Astrocyte (in vitro differentiated cells and primary cell): ENCODE measurements around the gene RNF167. TPM values are rescaled to one million over a fixed set of nuclear protein-coding genes. Genes with fewer than 3 reads are reported as not detected.
A peak's percentile ranks its signal among the peaks of the same experiment; 100 is the strongest.

Experiments
- DNase-seq: peaks from one replicate; pipeline ENCODE4 v3.0.0-alpha.2; 2010; ENCODE audit warnings: low read depth
- FAIRE-seq: peaks from 2 replicates; lab custom pipeline; 2011; peaks lifted over from hg19 to GRCh38; lab: Jason Lieb, UNC
- H2AFZ ChIP-seq: 2 replicates; pipeline ENCODE4 v1.6.0; 2012; ENCODE audit warnings: low read depth, low read length, inconsistent platforms
- H3K27ac ChIP-seq: 2 replicates; pipeline ENCODE4 v1.5.1; 2011; ENCODE audit warnings: low read depth, low read length, inconsistent platforms
- H3K27me3 ChIP-seq: 2 replicates; pipeline ENCODE4 v1.6.0; 2011; ENCODE audit warnings: low read length, inconsistent platforms; ENCODE audit not compliant: insufficient read depth
- H3K36me3 ChIP-seq: 2 replicates; pipeline ENCODE4 v1.5.1; 2011; ENCODE audit warnings: low read length, inconsistent platforms; ENCODE audit not compliant: insufficient read depth
- H3K4me1 ChIP-seq: 2 replicates; pipeline ENCODE4 v1.5.1; 2011; ENCODE audit warnings: low read length, inconsistent platforms; ENCODE audit not compliant: insufficient read depth
- H3K4me2 ChIP-seq: 2 replicates; pipeline ENCODE4 v1.6.0; 2012; ENCODE audit warnings: low read length, inconsistent platforms
- H3K4me3 ChIP-seq: 2 replicates; pipeline ENCODE4 v1.5.1; 2011; ENCODE audit warnings: low read depth, mild to moderate bottlenecking, low read length, inconsistent platforms; ENCODE audit not compliant: insufficient read depth
- H3K79me2 ChIP-seq: 2 replicates; pipeline ENCODE4 v1.6.0; 2012; ENCODE audit warnings: mild to moderate bottlenecking, low read length, inconsistent platforms; ENCODE audit not compliant: insufficient read depth
- H3K9ac ChIP-seq: 2 replicates; pipeline ENCODE4 v1.6.0; 2012; ENCODE audit warnings: mild to moderate bottlenecking, low read length, inconsistent platforms
- H3K9me3 ChIP-seq: 2 replicates; pipeline ENCODE4 v1.5.1; 2012; ENCODE audit warnings: low read depth, mild to moderate bottlenecking, low read length, inconsistent platforms; ENCODE audit not compliant: insufficient read depth
- H4K20me1 ChIP-seq: 2 replicates; pipeline ENCODE4 v1.6.0; 2012; ENCODE audit warnings: low read length, inconsistent platforms; ENCODE audit not compliant: insufficient read depth
- H3K27ac Mint-ChIP-seq: one replicate; pipeline ENCODE4 v1.8.0; 2021; ENCODE audit warnings: mild to moderate bottlenecking, mixed read lengths; ENCODE audit not compliant: unreplicated experiment
- H3K27me3 Mint-ChIP-seq: one replicate; pipeline ENCODE4 v1.8.0; 2021; ENCODE audit warnings: low read depth, mixed read lengths; ENCODE audit not compliant: unreplicated experiment
- H3K36me3 Mint-ChIP-seq: one replicate; pipeline ENCODE4 v1.8.0; 2021; ENCODE audit warnings: low read depth, mixed read lengths; ENCODE audit not compliant: unreplicated experiment
- H3K4me1 Mint-ChIP-seq: one replicate; pipeline ENCODE4 v1.8.0; 2021; ENCODE audit warnings: low read depth, mixed read lengths; ENCODE audit not compliant: unreplicated experiment
- H3K4me3 Mint-ChIP-seq: one replicate; pipeline ENCODE4 v1.8.0; 2021; ENCODE audit warnings: mild to moderate bottlenecking, moderate library complexity, mixed read lengths; ENCODE audit not compliant: unreplicated experiment
- H3K9me3 Mint-ChIP-seq: one replicate; pipeline ENCODE4 v1.8.0; 2021; ENCODE audit warnings: mild to moderate bottlenecking, mixed read lengths; ENCODE audit not compliant: unreplicated experiment
- EZH2 ChIP-seq: IDR thresholded peaks from 2 replicates; pipeline ENCODE4 v1.6.1; 2012; ENCODE audit warnings: mild to moderate bottlenecking, low read length, inconsistent platforms; ENCODE audit not compliant: insufficient read depth
- total RNA-seq: library from RNA; stranded (reverse); gene quantifications from 2 replicates; pipeline ENCODE4 v1.2.1, GENCODE V29; 2021
- TF ChIP-seq, protein P1 (sequence below): IDR thresholded peaks from 2 replicates; pipeline ENCODE4 v1.5.1; 2011; ENCODE audit warnings: low read depth, mild to moderate bottlenecking, inconsistent platforms, low read length, moderate library complexity; ENCODE audit not compliant: insufficient read depth

Gene RNF167
- total RNA-seq, 1 donor from 2014 or later = 89.7 TPM

DNA sequence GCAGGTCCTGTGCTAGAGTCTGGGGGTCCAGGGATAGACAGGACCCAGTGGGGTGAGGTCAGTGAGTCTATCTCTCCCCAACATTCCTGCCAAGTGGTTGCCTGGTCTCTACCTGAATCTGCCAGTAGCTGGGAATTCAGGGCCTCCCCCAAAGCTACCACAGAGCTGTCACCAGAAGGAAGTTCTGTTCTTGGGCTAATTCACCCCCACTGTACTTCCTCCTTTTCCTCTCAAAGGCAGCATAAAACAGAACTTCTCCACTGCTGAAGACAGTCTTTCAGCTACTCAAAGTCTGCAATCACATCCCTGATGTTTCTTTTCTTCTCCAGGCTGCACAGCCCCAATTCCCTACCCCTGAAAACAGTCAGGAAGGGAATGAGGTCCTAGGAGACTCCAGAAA is 38.7 kb downstream of the RNF167 start:
- H3K9me3 ChIP-seq = no peaks in the 10 kb centered on the region
- no peak for DNase-seq
- FAIRE-seq = no peak
- peaks cover 2% of the 10 kb centered on the region for H3K4me1 ChIP-seq
- H3K9me3 Mint-ChIP-seq = no peaks in the 10 kb centered on the region
- H3K27ac ChIP-seq = no peak overlapping the region
- TF ChIP-seq, protein P1, sequence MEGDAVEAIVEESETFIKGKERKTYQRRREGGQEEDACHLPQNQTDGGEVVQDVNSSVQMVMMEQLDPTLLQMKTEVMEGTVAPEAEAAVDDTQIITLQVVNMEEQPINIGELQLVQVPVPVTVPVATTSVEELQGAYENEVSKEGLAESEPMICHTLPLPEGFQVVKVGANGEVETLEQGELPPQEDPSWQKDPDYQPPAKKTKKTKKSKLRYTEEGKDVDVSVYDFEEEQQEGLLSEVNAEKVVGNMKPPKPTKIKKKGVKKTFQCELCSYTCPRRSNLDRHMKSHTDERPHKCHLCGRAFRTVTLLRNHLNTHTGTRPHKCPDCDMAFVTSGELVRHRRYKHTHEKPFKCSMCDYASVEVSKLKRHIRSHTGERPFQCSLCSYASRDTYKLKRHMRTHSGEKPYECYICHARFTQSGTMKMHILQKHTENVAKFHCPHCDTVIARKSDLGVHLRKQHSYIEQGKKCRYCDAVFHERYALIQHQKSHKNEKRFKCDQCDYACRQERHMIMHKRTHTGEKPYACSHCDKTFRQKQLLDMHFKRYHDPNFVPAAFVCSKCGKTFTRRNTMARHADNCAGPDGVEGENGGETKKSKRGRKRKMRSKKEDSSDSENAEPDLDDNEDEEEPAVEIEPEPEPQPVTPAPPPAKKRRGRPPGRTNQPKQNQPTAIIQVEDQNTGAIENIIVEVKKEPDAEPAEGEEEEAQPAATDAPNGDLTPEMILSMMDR = no peak
- no peak for TF ChIP-seq EZH2
- H3K27me3 Mint-ChIP-seq = no peaks in the 10 kb centered on the region
- H3K4me1 Mint-ChIP-seq = peaks cover 3% of the 10 kb centered on the region
- no peak overlapping the region for H3K27ac Mint-ChIP-seq
- no peak overlapping the region for H2AFZ ChIP-seq
- no peaks in the 10 kb centered on the region for H3K79me2 ChIP-seq
- no peak overlapping the region for H3K4me3 Mint-ChIP-seq
- H3K36me3 ChIP-seq = peaks cover 13% of the 10 kb centered on the region
- H3K36me3 Mint-ChIP-seq = peaks cover 46% of the 10 kb centered on the region
- H3K27me3 ChIP-seq = no peaks in the 10 kb centered on the region
- H3K4me2 ChIP-seq = no peak overlapping the region
- H3K9ac ChIP-seq = no peak overlapping the region
- peaks cover 39% of the 10 kb centered on the region for H4K20me1 ChIP-seq
- no peak overlapping the region for H3K4me3 ChIP-seq

DNA sequence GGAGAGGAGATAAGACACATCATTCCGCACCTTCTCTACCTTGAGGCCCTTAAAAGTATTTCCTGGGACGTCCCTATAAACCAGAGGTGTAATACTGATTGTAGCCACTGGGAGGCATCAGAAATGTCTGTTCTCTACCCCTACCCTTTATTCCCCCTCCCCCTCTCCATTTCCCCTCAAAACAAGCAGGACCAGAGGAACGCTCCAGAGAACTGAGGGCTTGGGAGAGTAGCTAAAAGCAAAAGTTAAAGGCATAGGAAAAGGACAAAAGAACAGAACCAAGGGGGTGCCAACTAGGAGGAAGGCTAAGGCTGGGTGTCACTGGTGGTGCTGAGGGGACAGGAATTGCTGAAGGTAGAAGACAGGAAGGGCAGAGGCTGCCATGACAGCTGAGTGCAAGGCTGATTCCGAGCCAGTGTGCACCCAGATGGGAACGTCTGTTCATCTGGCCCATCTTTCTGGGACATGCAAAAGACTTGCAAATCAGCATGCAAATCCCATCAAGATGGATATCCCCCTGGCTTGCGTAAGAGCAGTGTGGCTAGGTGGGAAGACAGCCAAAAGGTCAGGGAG is 40.7 kb downstream of the RNF167 start:
- Histone ChIP-seq H3K9me3 (no peaks in the 10 kb centered on the region), H4K20me1 (peaks cover 25% of the 10 kb centered on the region), H3K4me2 (no peak overlapping the region), H3K27me3 (no peaks in the 10 kb centered on the region), H3K79me2 (no peaks in the 10 kb centered on the region), H3K36me3 (peaks cover 13% of the 10 kb centered on the region), H3K4me3 (no peak overlapping the region), H2AFZ (no peak overlapping the region), H3K4me1 (peaks cover 2% of the 10 kb centered on the region), H3K27ac (no peak overlapping the region), H3K9ac (no peak overlapping the region)
- Mint-ChIP-seq H3K4me1 (peaks cover 6% of the 10 kb centered on the region), H3K27me3 (no peaks in the 10 kb centered on the region), H3K4me3 (no peak overlapping the region), H3K36me3 (peaks cover 36% of the 10 kb centered on the region), H3K27ac (no peak overlapping the region), H3K9me3 (no peaks in the 10 kb centered on the region)
- DNase-seq = peak; percentile 14
- TF ChIP-seq EZH2 = no peak
- TF ChIP-seq, protein P1 = peak; percentile 58
- FAIRE-seq = no peak

DNA sequence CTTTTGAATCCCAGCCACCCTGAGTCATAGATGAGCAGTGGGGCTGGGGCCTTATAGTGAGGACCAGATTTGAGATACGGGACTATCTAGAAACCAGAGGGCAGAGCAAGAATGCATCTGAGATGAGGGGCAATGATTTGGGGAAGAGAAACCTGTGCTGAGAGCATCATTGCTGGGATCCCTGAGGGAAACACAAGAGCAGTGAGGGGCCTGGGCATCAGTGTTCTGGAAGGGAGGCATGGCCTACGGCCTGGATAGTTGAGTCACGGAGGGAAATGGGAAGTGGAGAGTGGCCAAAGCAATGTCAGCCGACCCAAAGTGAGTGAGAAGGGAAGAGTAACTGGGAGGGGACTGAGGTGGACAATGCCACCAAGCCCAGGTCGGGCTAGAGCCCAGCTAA is 42.2 kb downstream of the RNF167 start:
- peaks cover 31% of the 10 kb centered on the region for H3K36me3 Mint-ChIP-seq
- Histone ChIP-seq H3K9ac (no peak overlapping the region), H2AFZ (no peak overlapping the region), H4K20me1 (peaks cover 25% of the 10 kb centered on the region), H3K36me3 (peaks cover 9% of the 10 kb centered on the region), H3K27ac (no peak overlapping the region), H3K9me3 (no peaks in the 10 kb centered on the region), H3K4me3 (no peak overlapping the region), H3K79me2 (peaks cover 9% of the 10 kb centered on the region), H3K27me3 (no peaks in the 10 kb centered on the region), H3K4me1 (peaks cover 10% of the 10 kb centered on the region), H3K4me2 (no peak overlapping the region)
- H3K27ac Mint-ChIP-seq = no peak overlapping the region
- no peaks in the 10 kb centered on the region for H3K9me3 Mint-ChIP-seq
- H3K4me3 Mint-ChIP-seq = no peak overlapping the region
- DNase-seq = no peak
- H3K27me3 Mint-ChIP-seq = no peaks in the 10 kb centered on the region
- no peak for TF ChIP-seq EZH2
- TF ChIP-seq, protein P1 = no peak
- peaks cover 10% of the 10 kb centered on the region for H3K4me1 Mint-ChIP-seq
- FAIRE-seq = no peak
